A549 (cell line): ENCODE measurements around the gene ANKRD6. TPM values are rescaled to one million over a fixed set of nuclear protein-coding genes. Genes with fewer than 3 reads are reported as not detected.

Experiments used
- ATAC-seq, 2 experiments: fragments of 200-7000 bp in 1 of 2; fragments of >200 bp in 1 of 2; cut with Nextera tagmentation in 1 of 2; cut with Tn5 transposase in 1 of 2; 3 replicates each; pipeline versions ENCODE4 v1.8.0 to v1.9.1; 2018 to 2020; ENCODE audit warnings: mild to moderate bottlenecking in 1 of 2, moderate library complexity in 1 of 2
- CTCF ChIA-PET: fragments of 300-600 bp; sonication (Branson Sonifier 250); formaldehyde crosslinking; extraction: SDS; loops from one replicate; lab custom pipeline; 2021; ENCODE audit warnings: antibody characterized with exemption, inconsistent platforms; lab: Yijun Ruan, JAX
- POLR2A ChIA-PET: fragments of 350-600 bp; formaldehyde crosslinking; extraction: SDS; loops from one replicate; lab custom pipeline; 2021; ENCODE audit warnings: antibody characterized with exemption, inconsistent platforms; lab: Yijun Ruan, JAX
- DNase-seq, 2 experiments: peaks; one replicate each; pipeline versions ENCODE4 v3.0.0 to v3.0.0-alpha.2; 2011 to 2016; ENCODE audit warnings: low read depth in 1 of 2, low spot score in 1 of 2
- FAIRE-seq: peaks from 2 replicates; lab custom pipeline; 2011; peaks lifted over from hg19 to GRCh38; lab: Jason Lieb, UNC
- H3K27ac ChIP-seq, 2 experiments: fragments of >200 bp; sonication (Bioruptor Twin); formaldehyde crosslinking; 3 replicates each; pipeline ENCODE4 v1.5.1; 2016 to 2017
- H3K4me1 ChIP-seq: fragments of >200 bp; sonication (Bioruptor Twin); formaldehyde crosslinking; 3 replicates; pipeline ENCODE4 v1.6.1; 2016
- H3K4me2 ChIP-seq: fragments of >200 bp; sonication (Bioruptor Twin); formaldehyde crosslinking; 3 replicates; pipeline ENCODE4 v1.6.1; 2016
- H3K4me3 ChIP-seq: fragments of >200 bp; sonication (Bioruptor Twin); formaldehyde crosslinking; 3 replicates; pipeline ENCODE4 v1.5.1; 2016
- H3K9me3 ChIP-seq: fragments of >200 bp; sonication (Bioruptor Twin); formaldehyde crosslinking; 3 replicates; pipeline ENCODE4 v1.6.1; 2016
- CHD2 ChIP-seq: fragments of 150-350 bp; IDR thresholded peaks from 2 replicates; pipeline ENCODE4 v1.6.1; 2014; ENCODE audit warnings: low read length; ENCODE audit not compliant: partially characterized antibody
- EP300 ChIP-seq, 2 experiments: fragments of >200 bp; sonication (Bioruptor Twin); formaldehyde crosslinking; IDR thresholded peaks; 2 replicates in 1 of 2; 3 replicates in 1 of 2; pipeline ENCODE4 v1.6.1; 2016 to 2017
- KDM5A ChIP-seq: fragments of 200-600 bp; sonication (generic); IDR thresholded peaks from 2 replicates; pipeline ENCODE4 v1.6.1; 2016; ENCODE audit warnings: antibody characterized with exemption, mild to moderate bottlenecking
- MAFK ChIP-seq: fragments of 450-650 bp; IDR thresholded peaks from 2 replicates; pipeline ENCODE4 v1.6.1; 2014; ENCODE audit not compliant: partially characterized antibody
- MAZ ChIP-seq: fragments of 150-350 bp; IDR thresholded peaks from 2 replicates; pipeline ENCODE4 v1.6.1; 2014; ENCODE audit warnings: antibody characterized with exemption, low read depth, low read length, borderline replicate concordance
- NR3C1 ChIP-seq: fragments of >200 bp; sonication (Bioruptor Twin); formaldehyde crosslinking; IDR thresholded peaks from 3 replicates; pipeline ENCODE4 v1.6.1; 2017
- POLR2A ChIP-seq: IDR thresholded peaks from 2 replicates; pipeline ENCODE4 v1.6.1; 2012; ENCODE audit warnings: mild to moderate bottlenecking, low read length
- POLR2AphosphoS2 ChIP-seq: conservative IDR thresholded peaks from 2 replicates; pipeline ENCODE4 v1.6.1; 2012; ENCODE audit warnings: low read length, improper control_type of control experiment, inconsistent platforms
- RCOR1 ChIP-seq: fragments of 150-350 bp; IDR thresholded peaks from 2 replicates; pipeline ENCODE4 v1.6.1; 2014; ENCODE audit warnings: antibody characterized with exemption, low read length, low read depth
- SMC3 ChIP-seq: fragments of >200 bp; sonication (Bioruptor Twin); formaldehyde crosslinking; IDR thresholded peaks from 3 replicates; pipeline ENCODE4 v1.6.1; 2018; ENCODE audit warnings: inconsistent platforms
- SREBF2 ChIP-seq: fragments of 450-650 bp; IDR thresholded peaks from 2 replicates; pipeline ENCODE4 v1.6.1; 2014; ENCODE audit warnings: mild to moderate bottlenecking, moderate library complexity
- TFCP2L1 ChIP-seq: fragments of 250-450 bp; sonication (Bioruptor Pico); IDR thresholded peaks from 2 replicates; pipeline ENCODE4 v1.5.0; 2021; ENCODE audit warnings: mild to moderate bottlenecking
- WGBS: methylation state at CpG from one replicate; pipeline ENCODE4 v1.1.6; 2017; ENCODE audit errors: missing lambda C conversion rate; 5-methylcytosine and 5-hydroxymethylcytosine counted together
- polyA plus RNA-seq, 4 experiments: library from polyadenylated mRNA; depleted of rRNA in 3 of 4; stranded (reverse); fragments of >200 nt; fragmentation: RNase III in 1 of 4; extraction: RNeasy Plus Mini Kit Qiagen cat#74134 plus additional on column Dnase treatment in 1 of 4; gene quantifications; 2 replicates in 3 of 4; 3 replicates in 1 of 4; pipeline ENCODE4 v1.2.3, GENCODE V29; 2011 to 2017
- TF ChIP-seq, protein P1 (sequence below): fragments of >200 bp; sonication (Bioruptor Twin); formaldehyde crosslinking; IDR thresholded peaks from 3 replicates; pipeline ENCODE4 v1.5.1; 2016
- TF ChIP-seq, protein P2 (sequence below): fragments of 250-450 bp; sonication (Bioruptor Pico); IDR thresholded peaks from 2 replicates; pipeline ENCODE4 v1.5.0; 2021; ENCODE audit warnings: mild to moderate bottlenecking, moderate library complexity, borderline replicate concordance
- TF ChIP-seq, protein P3 (sequence below): IDR thresholded peaks from 2 replicates; pipeline ENCODE4 v1.6.1; 2012
- TF ChIP-seq, protein P4 (sequence below): fragments of >200 bp; sonication (Bioruptor Twin); formaldehyde crosslinking; IDR thresholded peaks from 3 replicates; pipeline ENCODE4 v1.6.1; 2016
- TF ChIP-seq, protein P5 (sequence below): fragments of >200 bp; sonication (Bioruptor Twin); formaldehyde crosslinking; IDR thresholded peaks from 2 replicates; pipeline ENCODE4 v1.6.1; 2016

ANKRD6 gene
- polyA plus RNA-seq, 2 of the 4 experiments (the other 2 are of a cell fraction), result 2.2 to 3.6 TPM

DNA sequence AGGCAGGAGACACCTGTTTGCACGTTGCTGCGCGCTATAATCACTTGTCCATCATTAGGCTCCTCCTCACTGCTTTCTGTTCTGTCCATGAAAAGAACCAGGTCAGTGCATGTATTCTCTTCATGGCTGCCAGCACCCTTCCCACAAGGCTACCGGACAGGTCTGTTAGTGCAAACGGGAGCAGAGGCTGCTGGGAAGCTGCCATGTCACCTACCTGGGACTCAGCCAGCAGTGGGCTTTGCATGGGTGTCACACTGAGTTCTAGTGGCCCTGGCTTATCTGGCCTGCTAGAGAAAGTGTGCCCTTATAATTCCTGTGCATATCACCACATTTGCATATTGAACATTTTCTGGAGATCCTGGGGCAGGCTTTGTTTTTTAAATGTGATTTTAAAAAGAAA, 180.8 kb downstream of the ANKRD6 start (continued):
- TF ChIP-seq, protein P1, sequence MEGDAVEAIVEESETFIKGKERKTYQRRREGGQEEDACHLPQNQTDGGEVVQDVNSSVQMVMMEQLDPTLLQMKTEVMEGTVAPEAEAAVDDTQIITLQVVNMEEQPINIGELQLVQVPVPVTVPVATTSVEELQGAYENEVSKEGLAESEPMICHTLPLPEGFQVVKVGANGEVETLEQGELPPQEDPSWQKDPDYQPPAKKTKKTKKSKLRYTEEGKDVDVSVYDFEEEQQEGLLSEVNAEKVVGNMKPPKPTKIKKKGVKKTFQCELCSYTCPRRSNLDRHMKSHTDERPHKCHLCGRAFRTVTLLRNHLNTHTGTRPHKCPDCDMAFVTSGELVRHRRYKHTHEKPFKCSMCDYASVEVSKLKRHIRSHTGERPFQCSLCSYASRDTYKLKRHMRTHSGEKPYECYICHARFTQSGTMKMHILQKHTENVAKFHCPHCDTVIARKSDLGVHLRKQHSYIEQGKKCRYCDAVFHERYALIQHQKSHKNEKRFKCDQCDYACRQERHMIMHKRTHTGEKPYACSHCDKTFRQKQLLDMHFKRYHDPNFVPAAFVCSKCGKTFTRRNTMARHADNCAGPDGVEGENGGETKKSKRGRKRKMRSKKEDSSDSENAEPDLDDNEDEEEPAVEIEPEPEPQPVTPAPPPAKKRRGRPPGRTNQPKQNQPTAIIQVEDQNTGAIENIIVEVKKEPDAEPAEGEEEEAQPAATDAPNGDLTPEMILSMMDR, result no peak
- TF ChIP-seq, protein P2, sequence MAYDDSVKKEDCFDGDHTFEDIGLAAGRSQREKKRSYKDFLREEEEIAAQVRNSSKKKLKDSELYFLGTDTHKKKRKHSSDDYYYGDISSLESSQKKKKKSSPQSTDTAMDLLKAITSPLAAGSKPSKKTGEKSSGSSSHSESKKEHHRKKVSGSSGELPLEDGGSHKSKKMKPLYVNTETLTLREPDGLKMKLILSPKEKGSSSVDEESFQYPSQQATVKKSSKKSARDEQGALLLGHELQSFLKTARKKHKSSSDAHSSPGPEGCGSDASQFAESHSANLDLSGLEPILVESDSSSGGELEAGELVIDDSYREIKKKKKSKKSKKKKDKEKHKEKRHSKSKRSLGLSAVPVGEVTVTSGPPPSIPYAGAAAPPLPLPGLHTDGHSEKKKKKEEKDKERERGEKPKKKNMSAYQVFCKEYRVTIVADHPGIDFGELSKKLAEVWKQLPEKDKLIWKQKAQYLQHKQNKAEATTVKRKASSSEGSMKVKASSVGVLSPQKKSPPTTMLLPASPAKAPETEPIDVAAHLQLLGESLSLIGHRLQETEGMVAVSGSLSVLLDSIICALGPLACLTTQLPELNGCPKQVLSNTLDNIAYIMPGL (CRISPR knock-in tag), result no peak
- TF ChIP-seq, protein P3, sequence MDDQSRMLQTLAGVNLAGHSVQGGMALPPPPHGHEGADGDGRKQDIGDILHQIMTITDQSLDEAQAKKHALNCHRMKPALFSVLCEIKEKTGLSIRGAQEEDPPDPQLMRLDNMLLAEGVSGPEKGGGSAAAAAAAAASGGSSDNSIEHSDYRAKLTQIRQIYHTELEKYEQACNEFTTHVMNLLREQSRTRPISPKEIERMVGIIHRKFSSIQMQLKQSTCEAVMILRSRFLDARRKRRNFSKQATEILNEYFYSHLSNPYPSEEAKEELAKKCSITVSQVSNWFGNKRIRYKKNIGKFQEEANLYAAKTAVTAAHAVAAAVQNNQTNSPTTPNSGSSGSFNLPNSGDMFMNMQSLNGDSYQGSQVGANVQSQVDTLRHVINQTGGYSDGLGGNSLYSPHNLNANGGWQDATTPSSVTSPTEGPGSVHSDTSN, result no peak
- no peak for TF ChIP-seq MAFK
- no peak for TF ChIP-seq TFCP2L1 (CRISPR knock-in tag)
- TF ChIP-seq, all 56 proteins: peak for 0

DNA sequence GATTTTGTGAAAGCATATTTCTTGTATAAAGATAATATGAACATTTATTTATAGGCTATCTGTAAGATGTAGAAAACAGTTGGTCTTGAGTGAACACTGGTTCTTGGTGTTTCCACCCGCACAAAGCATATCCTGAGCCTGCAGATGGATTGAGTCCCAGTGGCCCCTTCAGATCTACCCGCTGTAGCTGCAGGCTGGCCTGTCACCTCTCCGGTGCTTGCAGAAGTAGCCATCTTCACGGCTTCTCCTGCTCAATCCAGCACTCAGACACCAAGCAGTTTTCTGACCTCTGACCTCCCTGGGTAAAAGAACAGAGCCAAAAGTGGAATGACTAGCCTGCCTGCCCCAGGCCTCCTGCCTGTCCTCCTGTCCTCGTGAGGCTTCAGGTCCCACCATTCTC, 182.9 kb downstream of the ANKRD6 start:
- ChIA-PET POLR2A (no interaction called here), CTCF (interaction anchor here (1.1 kb wide), 1 partner anchor 183 kb away, joined by 3 read pairs; no protein-coding TSS in a partner anchor)
- 90% methylated on average over 5 of the region's 5 CpGs for WGBS
- TF ChIP-seq SREBF2 (no peak), MAZ (no peak), RCOR1 (no peak), POLR2A (no peak), NR3C1 (no peak), KDM5A (no peak), POLR2AphosphoS2 (no peak), SMC3 (no peak), CHD2 (no peak), EP300 (IDR thresholded peaks at IDR 0.05) (no peak)
- TF ChIP-seq, protein P4, sequence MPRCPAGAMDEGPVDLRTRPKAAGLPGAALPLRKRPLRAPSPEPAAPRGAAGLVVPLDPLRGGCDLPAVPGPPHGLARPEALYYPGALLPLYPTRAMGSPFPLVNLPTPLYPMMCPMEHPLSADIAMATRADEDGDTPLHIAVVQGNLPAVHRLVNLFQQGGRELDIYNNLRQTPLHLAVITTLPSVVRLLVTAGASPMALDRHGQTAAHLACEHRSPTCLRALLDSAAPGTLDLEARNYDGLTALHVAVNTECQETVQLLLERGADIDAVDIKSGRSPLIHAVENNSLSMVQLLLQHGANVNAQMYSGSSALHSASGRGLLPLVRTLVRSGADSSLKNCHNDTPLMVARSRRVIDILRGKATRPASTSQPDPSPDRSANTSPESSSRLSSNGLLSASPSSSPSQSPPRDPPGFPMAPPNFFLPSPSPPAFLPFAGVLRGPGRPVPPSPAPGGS, result no peak
- TF ChIP-seq, protein P5, sequence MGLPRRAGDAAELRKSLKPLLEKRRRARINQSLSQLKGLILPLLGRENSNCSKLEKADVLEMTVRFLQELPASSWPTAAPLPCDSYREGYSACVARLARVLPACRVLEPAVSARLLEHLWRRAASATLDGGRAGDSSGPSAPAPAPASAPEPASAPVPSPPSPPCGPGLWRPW, result no peak
- TF ChIP-seq, protein P1, result no peak
- FAIRE-seq (no peak), ATAC-seq (no peak), DNase-seq (no peak)
- Histone ChIP-seq H3K27ac (no peak overlapping the region), H3K4me1 (no peaks in the 10 kb centered on the region), H3K4me3 (no peak overlapping the region), H3K9me3 (no peaks in the 10 kb centered on the region), H3K4me2 (no peak overlapping the region)
